GM23338 (cell line): ENCODE results near the gene HGFAC. TPM values are rescaled to one million over a fixed set of nuclear protein-coding genes. Genes with fewer than 3 reads are reported as not detected.

Experiments used
- ATAC-seq: fragments of 200-7000 bp; cut with Tn5 transposase; 3 replicates; pipeline ENCODE4 v1.9.1; 2020
- DNase-seq: peaks from one replicate; pipeline ENCODE4 v3.0.0-alpha.2; 2015; ENCODE audit warnings: low spot score
- H2AFZ ChIP-seq: fragments of 200-600 bp; sonication (generic); 2 replicates; pipeline ENCODE4 v1.8.0; 2016; ENCODE audit warnings: antibody characterized with exemption, mild to moderate bottlenecking, moderate library complexity
- H3F3A ChIP-seq: fragments of 200-600 bp; sonication (generic); replicated peaks from 2 replicates; pipeline ENCODE4 v1.8.0; 2017; ENCODE audit warnings: antibody characterized with exemption, mixed run types, low read depth
- H3K27ac ChIP-seq: fragments of 200-600 bp; sonication (generic); 2 replicates; pipeline ENCODE4 v1.6.1; 2016; ENCODE audit warnings: low read depth
- H3K27me3 ChIP-seq: fragments of 200-600 bp; sonication (generic); 2 replicates; pipeline ENCODE4 v1.8.0; 2016; ENCODE audit warnings: mild to moderate bottlenecking, mixed run types, moderate library complexity; ENCODE audit not compliant: insufficient read depth
- H3K36me3 ChIP-seq: fragments of 200-600 bp; sonication (generic); 2 replicates; pipeline ENCODE4 v1.8.0; 2016; ENCODE audit warnings: mild to moderate bottlenecking; ENCODE audit not compliant: insufficient read depth
- H3K4me1 ChIP-seq: fragments of 200-600 bp; sonication (generic); 2 replicates; pipeline ENCODE4 v1.8.0; 2016; ENCODE audit warnings: mild to moderate bottlenecking, moderate library complexity; ENCODE audit not compliant: insufficient read depth
- H3K4me2 ChIP-seq: fragments of 200-600 bp; sonication (generic); 2 replicates; pipeline ENCODE4 v1.7.1; 2017; ENCODE audit warnings: mixed run types
- H3K4me3 ChIP-seq: fragments of 200-600 bp; sonication (generic); 2 replicates; pipeline ENCODE4 v1.6.1; 2016; ENCODE audit warnings: mixed run types
- H3K79me2 ChIP-seq: fragments of 200-600 bp; sonication (generic); replicated peaks from 2 replicates; pipeline ENCODE4 v1.8.0; 2017; ENCODE audit warnings: mild to moderate bottlenecking; ENCODE audit not compliant: insufficient read depth
- H3K9me2 ChIP-seq: fragments of 200-600 bp; sonication (generic); 2 replicates; pipeline ENCODE4 v1.8.0; 2017; ENCODE audit not compliant: insufficient read depth
- H4K20me1 ChIP-seq: fragments of 200-600 bp; sonication (generic); replicated peaks from 2 replicates; pipeline ENCODE4 v1.8.0; 2017; ENCODE audit warnings: mild to moderate bottlenecking; ENCODE audit not compliant: insufficient read depth
- H3K27ac Mint-ChIP-seq: 2 replicates; pipeline ENCODE4 v1.8.0; 2020; ENCODE audit warnings: inconsistent platforms, mild to moderate bottlenecking, moderate library complexity, mixed read lengths
- H3K27me3 Mint-ChIP-seq: 3 replicates; pipeline ENCODE4 v1.8.0; 2022; ENCODE audit warnings: low read depth, mild to moderate bottlenecking, moderate library complexity, mixed read lengths, inconsistent platforms; ENCODE audit not compliant: insufficient read depth, poor library complexity
- H3K36me3 Mint-ChIP-seq: 3 replicates; pipeline ENCODE4 v1.8.0; 2021; ENCODE audit warnings: low read depth, mild to moderate bottlenecking, inconsistent platforms, moderate library complexity, mixed read lengths
- H3K4me1 Mint-ChIP-seq: 3 replicates; pipeline ENCODE4 v1.8.0; 2020; ENCODE audit warnings: mild to moderate bottlenecking, inconsistent platforms, mixed read lengths
- H3K4me3 Mint-ChIP-seq: 3 replicates; pipeline ENCODE4 v1.8.0; 2021; ENCODE audit warnings: moderate library complexity, mild to moderate bottlenecking, inconsistent platforms, mixed read lengths
- H3K9me3 Mint-ChIP-seq: 3 replicates; pipeline ENCODE4 v1.8.0; 2020; ENCODE audit warnings: moderate library complexity, mild to moderate bottlenecking, inconsistent platforms, mixed read lengths
- CREB1 ChIP-seq: fragments of 250-450 bp; sonication (Bioruptor Pico); IDR thresholded peaks from 2 replicates; pipeline ENCODE4 v1.5.0; 2020; ENCODE audit warnings: low read depth, mild to moderate bottlenecking, moderate library complexity
- JUNB ChIP-seq: IDR thresholded peaks from one replicate; pipeline ENCODE4 v1.6.1; 2016; ENCODE audit warnings: antibody characterized with exemption; ENCODE audit not compliant: unreplicated experiment
- ZNF114 ChIP-seq: fragments of 250-450 bp; sonication (Bioruptor Pico); IDR thresholded peaks from 2 replicates; pipeline ENCODE4 v1.5.0; 2020; ENCODE audit warnings: mild to moderate bottlenecking, moderate library complexity
- ZNF331 ChIP-seq: fragments of 250-450 bp; sonication (Bioruptor Pico); IDR thresholded peaks from 2 replicates; pipeline ENCODE4 v1.5.0; 2020; ENCODE audit warnings: low read depth, mild to moderate bottlenecking, moderate library complexity
- polyA plus RNA-seq: library from polyadenylated mRNA; unstranded; fragments of >200 nt; fragmentation: Nextera tagmentation; extraction: Ambion mirVana; gene quantifications from 2 replicates; pipeline ENCODE4 v1.2.1, GENCODE V29; 2016
- total RNA-seq: library from RNA; depleted of rRNA; stranded (reverse); fragments of >200 nt; shearing (Covaris generic); gene quantifications from 2 replicates; pipeline ENCODE4 v1.2.3, GENCODE V29; 2014
- TF ChIP-seq, protein P1 (sequence below): fragments of 250-450 bp; sonication (Bioruptor Pico); IDR thresholded peaks from 2 replicates; pipeline ENCODE4 v1.5.0; 2020; ENCODE audit warnings: mild to moderate bottlenecking, moderate library complexity
- TF ChIP-seq, protein P2 (sequence below), 2 experiments: fragments of 200-600 bp in 1 of 2; sonication (generic) in 1 of 2; conservative IDR thresholded peaks; 2 replicates each; pipeline versions ENCODE4 v1.5.1 to v1.6.1; 2016 to 2017; ENCODE audit warnings: antibody characterized with exemption in 2 of 2, low read depth in 2 of 2, mild to moderate bottlenecking in 2 of 2, moderate library complexity in 1 of 2

Gene HGFAC
- total and polyA plus RNA-seq, 2 experiments from 2014 or later = 0.94 TPM; not detected in 1

DNA sequence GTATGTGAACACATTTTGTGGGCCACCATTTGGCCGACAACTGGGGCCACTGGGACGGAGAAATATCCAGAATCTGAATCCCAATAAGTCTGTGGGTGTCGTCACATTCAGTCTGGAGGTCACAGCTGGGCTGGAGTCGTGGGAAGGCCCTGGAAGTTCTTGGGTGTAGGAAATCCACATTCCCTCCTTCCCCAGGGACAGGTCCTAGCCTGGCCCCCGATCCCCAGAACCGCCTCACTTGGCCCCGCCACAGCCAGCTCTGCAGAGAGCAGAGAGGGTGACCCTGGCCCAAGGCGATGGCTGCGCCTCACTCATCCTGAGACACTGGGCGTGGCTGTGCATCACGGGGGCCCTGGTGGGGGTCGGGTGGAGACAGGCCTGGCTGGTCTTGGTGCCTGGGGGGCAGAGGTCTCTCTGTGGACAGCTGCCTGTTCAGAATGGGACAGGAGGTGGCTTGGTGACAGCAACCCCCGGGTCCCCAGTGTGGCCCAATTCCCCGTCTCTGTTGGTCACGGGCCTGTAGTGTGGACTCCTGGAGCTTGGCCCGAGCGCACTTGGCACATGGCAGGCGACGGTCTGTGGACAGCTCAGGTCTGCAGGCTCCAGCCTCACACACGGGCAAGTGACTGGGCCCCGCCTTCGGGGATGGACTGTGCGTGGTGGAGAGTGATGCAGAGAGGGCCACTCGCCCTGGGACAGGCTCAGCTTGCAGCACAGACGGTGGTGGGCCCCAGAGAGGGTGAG is 37.8 kb downstream of the HGFAC start (continued):
- TF ChIP-seq, protein P1, sequence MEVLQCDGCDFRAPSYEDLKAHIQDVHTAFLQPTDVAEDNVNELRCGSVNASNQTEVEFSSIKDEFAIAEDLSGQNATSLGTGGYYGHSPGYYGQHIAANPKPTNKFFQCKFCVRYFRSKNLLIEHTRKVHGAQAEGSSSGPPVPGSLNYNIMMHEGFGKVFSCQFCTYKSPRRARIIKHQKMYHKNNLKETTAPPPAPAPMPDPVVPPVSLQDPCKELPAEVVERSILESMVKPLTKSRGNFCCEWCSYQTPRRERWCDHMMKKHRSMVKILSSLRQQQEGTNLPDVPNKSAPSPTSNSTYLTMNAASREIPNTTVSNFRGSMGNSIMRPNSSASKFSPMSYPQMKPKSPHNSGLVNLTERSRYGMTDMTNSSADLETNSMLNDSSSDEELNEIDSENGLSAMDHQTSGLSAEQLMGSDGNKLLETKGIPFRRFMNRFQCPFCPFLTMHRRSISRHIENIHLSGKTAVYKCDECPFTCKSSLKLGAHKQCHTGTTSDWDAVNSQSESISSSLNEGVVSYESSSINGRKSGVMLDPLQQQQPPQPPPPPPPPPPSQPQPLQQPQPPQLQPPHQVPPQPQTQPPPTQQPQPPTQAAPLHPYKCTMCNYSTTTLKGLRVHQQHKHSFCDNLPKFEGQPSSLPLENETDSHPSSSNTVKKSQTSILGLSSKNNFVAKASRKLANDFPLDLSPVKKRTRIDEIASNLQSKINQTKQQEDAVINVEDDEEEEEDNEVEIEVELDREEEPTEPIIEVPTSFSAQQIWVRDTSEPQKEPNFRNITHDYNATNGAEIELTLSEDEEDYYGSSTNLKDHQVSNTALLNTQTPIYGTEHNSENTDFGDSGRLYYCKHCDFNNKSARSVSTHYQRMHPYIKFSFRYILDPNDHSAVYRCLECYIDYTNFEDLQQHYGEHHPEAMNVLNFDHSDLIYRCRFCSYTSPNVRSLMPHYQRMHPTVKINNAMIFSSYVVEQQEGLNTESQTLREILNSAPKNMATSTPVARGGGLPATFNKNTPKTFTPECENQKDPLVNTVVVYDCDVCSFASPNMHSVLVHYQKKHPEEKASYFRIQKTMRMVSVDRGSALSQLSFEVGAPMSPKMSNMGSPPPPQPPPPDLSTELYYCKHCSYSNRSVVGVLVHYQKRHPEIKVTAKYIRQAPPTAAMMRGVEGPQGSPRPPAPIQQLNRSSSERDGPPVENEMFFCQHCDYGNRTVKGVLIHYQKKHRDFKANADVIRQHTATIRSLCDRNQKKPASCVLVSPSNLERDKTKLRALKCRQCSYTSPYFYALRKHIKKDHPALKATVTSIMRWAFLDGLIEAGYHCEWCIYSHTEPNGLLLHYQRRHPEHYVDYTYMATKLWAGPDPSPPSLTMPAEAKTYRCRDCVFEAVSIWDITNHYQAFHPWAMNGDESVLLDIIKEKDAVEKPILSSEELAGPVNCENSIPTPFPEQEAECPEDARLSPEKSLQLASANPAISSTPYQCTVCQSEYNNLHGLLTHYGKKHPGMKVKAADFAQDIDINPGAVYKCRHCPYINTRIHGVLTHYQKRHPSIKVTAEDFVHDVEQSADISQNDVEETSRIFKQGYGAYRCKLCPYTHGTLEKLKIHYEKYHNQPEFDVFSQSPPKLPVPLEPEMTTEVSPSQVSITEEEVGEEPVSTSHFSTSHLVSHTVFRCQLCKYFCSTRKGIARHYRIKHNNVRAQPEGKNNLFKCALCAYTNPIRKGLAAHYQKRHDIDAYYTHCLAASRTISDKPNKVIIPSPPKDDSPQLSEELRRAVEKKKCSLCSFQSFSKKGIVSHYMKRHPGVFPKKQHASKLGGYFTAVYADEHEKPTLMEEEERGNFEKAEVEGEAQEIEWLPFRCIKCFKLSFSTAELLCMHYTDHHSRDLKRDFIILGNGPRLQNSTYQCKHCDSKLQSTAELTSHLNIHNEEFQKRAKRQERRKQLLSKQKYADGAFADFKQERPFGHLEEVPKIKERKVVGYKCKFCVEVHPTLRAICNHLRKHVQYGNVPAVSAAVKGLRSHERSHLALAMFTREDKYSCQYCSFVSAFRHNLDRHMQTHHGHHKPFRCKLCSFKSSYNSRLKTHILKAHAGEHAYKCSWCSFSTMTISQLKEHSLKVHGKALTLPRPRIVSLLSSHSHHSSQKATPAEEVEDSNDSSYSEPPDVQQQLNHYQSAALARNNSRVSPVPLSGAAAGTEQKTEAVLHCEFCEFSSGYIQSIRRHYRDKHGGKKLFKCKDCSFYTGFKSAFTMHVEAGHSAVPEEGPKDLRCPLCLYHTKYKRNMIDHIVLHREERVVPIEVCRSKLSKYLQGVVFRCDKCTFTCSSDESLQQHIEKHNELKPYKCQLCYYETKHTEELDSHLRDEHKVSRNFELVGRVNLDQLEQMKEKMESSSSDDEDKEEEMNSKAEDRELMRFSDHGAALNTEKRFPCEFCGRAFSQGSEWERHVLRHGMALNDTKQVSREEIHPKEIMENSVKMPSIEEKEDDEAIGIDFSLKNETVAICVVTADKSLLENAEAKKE (CRISPR knock-in tag) = no peak

DNA sequence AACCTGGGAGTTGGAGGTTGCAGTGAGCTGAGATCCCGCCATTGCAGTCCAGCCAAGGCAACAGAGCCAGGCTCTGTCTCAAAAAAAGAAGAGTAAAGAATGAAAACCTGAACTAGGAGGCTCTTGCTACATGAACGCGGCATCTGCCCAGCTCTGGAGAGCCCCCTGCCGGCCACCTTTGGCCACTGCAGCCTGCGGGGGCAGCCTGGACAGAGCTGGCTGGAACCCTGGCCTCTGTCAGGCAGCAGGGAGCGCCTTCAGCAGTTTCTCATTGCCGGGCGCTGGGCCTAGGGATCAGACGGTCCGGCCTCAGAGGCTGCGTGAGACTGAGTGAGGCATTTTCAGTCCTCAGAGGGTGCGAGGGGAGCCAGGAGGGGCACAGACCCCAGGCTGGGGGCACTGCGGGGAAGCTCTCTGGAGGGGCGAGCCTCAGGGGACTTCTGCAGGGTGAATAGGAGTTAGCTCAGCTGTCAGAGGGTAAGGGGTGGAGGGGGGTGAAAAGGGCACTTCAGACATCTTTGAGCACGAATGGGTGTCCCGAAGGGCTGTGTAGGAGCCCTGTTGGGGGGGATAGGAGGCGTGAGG is 38.9 kb downstream of the HGFAC start:
- H3K27ac ChIP-seq = no peak overlapping the region
- Mint-ChIP-seq H3K4me3 (peak overlapping the region; percentile 42; the same call in 2 of the 3 replicates), H3K27me3 (peaks cover 64% of the 10 kb centered on the region), H3K9me3 (no peaks in the 10 kb centered on the region), H3K4me1 (peaks cover 16% of the 10 kb centered on the region), H3K27ac (no peak overlapping the region), H3K36me3 (no peaks in the 10 kb centered on the region)
- no peaks in the 10 kb centered on the region for H3K36me3 ChIP-seq
- peak overlapping the region; percentile 77 for H3K4me2 ChIP-seq
- peak overlapping the region; percentile 43 for H3K4me3 ChIP-seq
- peaks cover 4% of the 10 kb centered on the region; the same call in 1 of the 2 replicates for H3F3A ChIP-seq
- H3K4me1 ChIP-seq = peaks cover 21% of the 10 kb centered on the region
- H3K27me3 ChIP-seq = peaks cover 64% of the 10 kb centered on the region
- H4K20me1 ChIP-seq = no peaks in the 10 kb centered on the region; the same call in 1 of the 2 replicates
- H3K79me2 ChIP-seq = no peaks in the 10 kb centered on the region
- ATAC-seq = peak; percentile 78
- no peaks in the 10 kb centered on the region for H3K9me2 ChIP-seq
- H2AFZ ChIP-seq = peak overlapping the region; percentile 83; the same call in 1 of the 2 replicates
- no peak for TF ChIP-seq JUNB
- TF ChIP-seq CREB1 (CRISPR knock-in tag) = no peak
- TF ChIP-seq, protein P2, sequence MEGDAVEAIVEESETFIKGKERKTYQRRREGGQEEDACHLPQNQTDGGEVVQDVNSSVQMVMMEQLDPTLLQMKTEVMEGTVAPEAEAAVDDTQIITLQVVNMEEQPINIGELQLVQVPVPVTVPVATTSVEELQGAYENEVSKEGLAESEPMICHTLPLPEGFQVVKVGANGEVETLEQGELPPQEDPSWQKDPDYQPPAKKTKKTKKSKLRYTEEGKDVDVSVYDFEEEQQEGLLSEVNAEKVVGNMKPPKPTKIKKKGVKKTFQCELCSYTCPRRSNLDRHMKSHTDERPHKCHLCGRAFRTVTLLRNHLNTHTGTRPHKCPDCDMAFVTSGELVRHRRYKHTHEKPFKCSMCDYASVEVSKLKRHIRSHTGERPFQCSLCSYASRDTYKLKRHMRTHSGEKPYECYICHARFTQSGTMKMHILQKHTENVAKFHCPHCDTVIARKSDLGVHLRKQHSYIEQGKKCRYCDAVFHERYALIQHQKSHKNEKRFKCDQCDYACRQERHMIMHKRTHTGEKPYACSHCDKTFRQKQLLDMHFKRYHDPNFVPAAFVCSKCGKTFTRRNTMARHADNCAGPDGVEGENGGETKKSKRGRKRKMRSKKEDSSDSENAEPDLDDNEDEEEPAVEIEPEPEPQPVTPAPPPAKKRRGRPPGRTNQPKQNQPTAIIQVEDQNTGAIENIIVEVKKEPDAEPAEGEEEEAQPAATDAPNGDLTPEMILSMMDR (conservative IDR thresholded peaks at IDR 0.05; ENCODE audit: low read depth in 2 of 2) = peak; percentile 91 to 98
- no peak for TF ChIP-seq ZNF114 (CRISPR knock-in tag)
- no peak for TF ChIP-seq ZNF331 (CRISPR knock-in tag)
- DNase-seq = peak; percentile 80
